ENCODE measurements around the gene HAUS3. TPM values are rescaled to one million over a fixed set of nuclear protein-coding genes. Genes with fewer than 3 reads are reported as not detected.
A peak's percentile ranks its signal among the peaks of the same experiment; 100 is the strongest.

HAUS3 gene
- total RNA-seq, 2 experiments from 2014 or later = 143 to 148 TPM

DNA sequence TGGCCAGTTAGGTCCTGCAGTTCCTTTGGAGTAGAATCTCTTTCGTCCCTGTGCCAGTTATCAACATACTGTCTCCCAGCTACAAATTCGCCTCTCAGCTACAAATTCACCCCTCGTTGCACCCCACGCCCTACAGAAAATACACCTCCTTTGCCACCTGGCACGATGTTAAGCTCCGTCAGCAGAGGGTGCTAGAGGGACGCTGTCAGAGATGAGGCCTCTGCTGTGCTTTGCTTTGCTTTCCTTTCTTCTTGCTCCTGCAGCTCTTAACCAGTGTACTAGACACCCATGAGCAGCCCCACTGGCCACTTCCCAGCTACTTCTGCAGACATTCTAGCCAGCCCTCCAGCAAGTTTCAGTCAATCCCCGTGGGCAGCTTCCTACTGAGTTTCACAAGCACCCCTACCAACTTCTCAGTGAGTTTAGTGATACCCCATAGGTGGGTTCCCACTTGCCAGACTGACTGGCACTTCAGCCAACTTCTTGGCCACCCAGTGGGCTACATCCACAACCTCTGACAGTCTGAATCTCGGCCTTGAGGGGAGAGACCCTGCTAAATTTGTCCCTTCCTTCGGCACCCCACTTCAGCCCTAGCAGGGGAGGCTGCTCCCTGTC lies 21.8 kb downstream of the HAUS3 start:
- ChIA-PET POLR2A (interaction anchor here (1.0 to 1.7 kb wide), 9 partner anchors 13 to 265 kb away, joined by 3 to 13 read pairs (median 4); partner anchors contain the start of genes CFAP99, MXD4 and RNF4), CTCF (interaction anchor here (0.6 to 2.4 kb wide), 24 partner anchors 9 to 358 kb away, joined by 3 to 38 read pairs (median 6); partner anchors contain the start of genes CFAP99, HAUS3, POLN and ZFYVE28)
- peaks cover 13% of the 10 kb centered on the region for H3K36me3 Mint-ChIP-seq (ENCODE audit: low read depth)
- H3K9me3 ChIP-seq (ENCODE audit: control insufficient read depth in 1 of 2, insufficient read depth in 1 of 2, low read length in 2 of 2) = no peaks in the 10 kb centered on the region
- peak; percentile 88 for TF ChIP-seq CTCF (IDR thresholded peaks at IDR 0.05)
- DNase-seq (peak; percentile 71 to 88 (median 78)), ATAC-seq (ENCODE audit: poor library complexity) (peak; percentile 98)
- peaks cover 7% of the 10 kb centered on the region for H3K4me1 Mint-ChIP-seq (ENCODE audit: low read depth)
- H3K4me3 ChIP-seq (ENCODE audit: low read length) = no peak overlapping the region
- H3K9me3 Mint-ChIP-seq = no peaks in the 10 kb centered on the region
- no peaks in the 10 kb centered on the region for H3K27me3 ChIP-seq (ENCODE audit: control insufficient read depth in 1 of 2, insufficient read depth in 2 of 2, low read length in 2 of 2)
- H3K4me1 ChIP-seq (ENCODE audit: insufficient read depth, low read length) = peaks cover 6% of the 10 kb centered on the region
- peaks cover 16% of the 10 kb centered on the region for H3K36me3 ChIP-seq (ENCODE audit: insufficient read depth, low read length)
- H3K27me3 Mint-ChIP-seq = no peaks in the 10 kb centered on the region
- no peak overlapping the region for H3K4me3 Mint-ChIP-seq
- intact Hi-C loops (cut with DNase I, micrococcal nuclease) = loop anchor here (1.0 to 5.0 kb wide), 8 partner anchors 21 to 249 kb away; partner anchors contain the start of gene RNF4 (in 1 of the 2)
- no peak overlapping the region for H3K27ac ChIP-seq (ENCODE audit: low read depth in 1 of 2, low read length in 2 of 2)
- no peak overlapping the region for H3K27ac Mint-ChIP-seq

DNA sequence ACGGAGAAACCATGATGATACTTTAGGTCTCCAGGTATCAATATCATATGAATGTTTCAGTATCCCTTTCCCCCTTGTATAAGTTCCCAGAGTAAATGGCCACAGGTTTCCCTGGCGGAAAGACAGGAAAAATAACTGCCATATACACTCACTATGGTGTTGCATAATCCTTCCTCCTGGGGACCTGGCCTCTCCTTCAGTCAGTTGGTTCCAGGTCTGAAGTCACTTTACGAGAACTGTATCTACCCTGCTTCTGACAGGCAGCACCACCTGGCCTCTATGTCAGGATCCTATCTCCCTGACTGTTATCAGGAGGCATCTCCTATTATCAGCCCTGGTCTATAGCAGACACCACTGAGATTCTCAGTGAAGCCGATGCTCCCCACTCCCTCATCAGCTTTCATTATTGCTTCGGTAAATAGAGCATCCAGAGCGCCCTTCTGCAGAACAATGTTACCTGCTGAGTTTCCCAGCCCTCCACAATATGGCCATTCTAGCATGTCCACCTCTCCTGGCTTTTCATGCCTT lies 22.6 kb downstream of the HAUS3 start:
- POLR2A ChIA-PET = interaction anchor here (1.0 to 1.7 kb wide), 9 partner anchors 13 to 266 kb away, joined by 3 to 13 read pairs (median 4); partner anchors contain the start of genes CFAP99, MXD4 and RNF4
- H3K36me3 Mint-ChIP-seq (ENCODE audit: low read depth) = peaks cover 13% of the 10 kb centered on the region
- H3K4me1 Mint-ChIP-seq (ENCODE audit: low read depth) = peaks cover 7% of the 10 kb centered on the region
- DNase-seq (no peak), ATAC-seq (ENCODE audit: poor library complexity) (no peak)
- no peak overlapping the region for H3K27ac Mint-ChIP-seq
- TF ChIP-seq CTCF (IDR thresholded peaks at IDR 0.05) = no peak
- Histone ChIP-seq H3K4me1 (ENCODE audit: insufficient read depth, low read length) (peaks cover 6% of the 10 kb centered on the region), H3K4me3 (ENCODE audit: low read length) (no peak overlapping the region), H3K27ac (ENCODE audit: low read depth in 1 of 2, low read length in 2 of 2) (no peak overlapping the region), H3K27me3 (ENCODE audit: control insufficient read depth in 1 of 2, insufficient read depth in 2 of 2, low read length in 2 of 2) (no peaks in the 10 kb centered on the region), H3K9me3 (ENCODE audit: control insufficient read depth in 1 of 2, insufficient read depth in 1 of 2, low read length in 2 of 2) (no peaks in the 10 kb centered on the region), H3K36me3 (ENCODE audit: insufficient read depth, low read length) (peaks cover 16% of the 10 kb centered on the region)
- no peaks in the 10 kb centered on the region for H3K9me3 Mint-ChIP-seq
- CTCF ChIA-PET = interaction anchor here (0.6 to 2.4 kb wide), 21 partner anchors 10 to 359 kb away, joined by 3 to 38 read pairs (median 6); partner anchors contain the start of genes CFAP99, HAUS3, POLN and ZFYVE28
- intact Hi-C loops (cut with DNase I, micrococcal nuclease) = no loop called here
- no peaks in the 10 kb centered on the region for H3K27me3 Mint-ChIP-seq
- H3K4me3 Mint-ChIP-seq = no peak overlapping the region

GRCh38 chr4:2218436-2218835 lies 23.5 kb downstream of the HAUS3 start:
- POLR2A ChIA-PET = no interaction called here
- intact Hi-C loops (cut with DNase I, micrococcal nuclease) = no loop called here
- Histone ChIP-seq H3K27ac (ENCODE audit: low read depth in 1 of 2, low read length in 2 of 2) (no peak overlapping the region), H3K36me3 (ENCODE audit: insufficient read depth, low read length) (peaks cover 14% of the 10 kb centered on the region), H3K9me3 (ENCODE audit: control insufficient read depth in 1 of 2, insufficient read depth in 1 of 2, low read length in 2 of 2) (no peaks in the 10 kb centered on the region), H3K4me3 (ENCODE audit: low read length) (no peak overlapping the region), H3K27me3 (ENCODE audit: control insufficient read depth in 1 of 2, insufficient read depth in 2 of 2, low read length in 2 of 2) (no peaks in the 10 kb centered on the region), H3K4me1 (ENCODE audit: insufficient read depth, low read length) (peaks cover 6% of the 10 kb centered on the region)
- Mint-ChIP-seq H3K9me3 (no peaks in the 10 kb centered on the region), H3K36me3 (ENCODE audit: low read depth) (peaks cover 12% of the 10 kb centered on the region), H3K4me1 (ENCODE audit: low read depth) (peaks cover 7% of the 10 kb centered on the region), H3K4me3 (no peak overlapping the region), H3K27ac (no peak overlapping the region), H3K27me3 (no peaks in the 10 kb centered on the region)
- no peak for TF ChIP-seq CTCF (IDR thresholded peaks at IDR 0.05)
- ATAC-seq (ENCODE audit: poor library complexity) (no peak), DNase-seq (no peak)
- CTCF ChIA-PET = interaction anchor here (0.6 kb wide), 1 partner anchor 386 kb away, joined by 3 read pairs; no protein-coding TSS in a partner anchor

Measured in CD4-positive, alpha-beta T cell (primary cell).